SH-SY5Y (cell line): ENCODE measurements around the gene KRT73.

Source experiments
- GATA2 ChIP-seq: IDR thresholded peaks from 2 replicates; pipeline ENCODE4 v1.6.1; 2011; ENCODE audit warnings: mild to moderate bottlenecking, low read depth, low read length
- GATA3 ChIP-seq: IDR thresholded peaks from 2 replicates; pipeline ENCODE4 v1.6.1; 2011; ENCODE audit warnings: low read depth, mild to moderate bottlenecking, low read length, moderate library complexity

- TF ChIP-seq GATA2 (no peak), GATA3 (no peak)
Measured at GRCh38 chr12:52646613-52647012, 28.3 kb upstream of the KRT73 start.
